Stimulated activated CD4-positive, alpha-beta T cell treated with anti-CD3 and anti-CD28 coated beads, TNF-alpha, amount 100 ng/mL, for 48 hours (primary cell): ENCODE results near the gene OSTC.

Experiments used
- DNase-seq, 3 donors: peaks; one replicate each; pipeline ENCODE4 v3.0.0-alpha.2; 2020; ENCODE audit warnings: low read depth in 3 of 3

Gene OSTC

GRCh38 chr4:108714880-108715279 lies 64.5 kb downstream of the OSTC start:
- DNase-seq = no peak

DNA sequence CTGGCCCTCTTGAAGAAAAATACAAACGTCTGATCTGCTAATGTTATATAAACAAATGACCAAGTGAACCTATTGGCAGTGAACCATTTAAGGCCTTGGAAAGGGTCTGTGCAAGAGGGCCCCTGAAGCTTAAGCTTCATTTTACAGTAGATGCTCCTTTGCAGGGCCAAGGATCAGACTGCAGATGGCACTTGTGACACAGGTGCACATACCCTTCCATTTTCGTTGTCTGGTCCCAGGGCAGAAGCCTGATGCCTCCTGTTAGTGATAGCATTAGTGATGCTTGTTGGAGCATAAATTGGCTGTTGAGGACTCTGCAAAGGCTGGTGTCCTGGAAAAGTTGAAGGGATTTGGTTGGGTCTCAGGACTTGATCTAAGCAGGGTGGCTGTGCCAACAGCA lies 65.9 kb downstream of the OSTC start:
- DNase-seq = no peak

DNA sequence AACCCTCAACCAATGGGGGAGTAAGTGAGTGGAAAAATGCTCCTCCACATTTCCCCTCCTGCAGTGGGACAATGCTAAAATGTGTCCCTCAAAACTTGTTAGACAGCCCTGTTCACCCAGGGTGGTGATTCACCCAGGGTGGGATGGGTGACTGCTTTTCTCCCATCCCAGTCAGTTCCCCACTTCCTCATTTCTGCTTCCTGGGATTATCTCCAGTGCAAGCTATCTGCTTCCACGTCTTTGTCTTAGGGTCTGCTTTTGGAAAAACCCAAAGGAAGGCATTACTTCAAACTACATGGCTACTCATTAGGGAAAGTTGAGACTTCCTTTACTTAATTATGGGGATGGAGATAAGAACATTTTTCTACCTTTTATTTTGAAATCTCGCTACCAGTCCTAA lies 67.0 kb downstream of the OSTC start:
- no peak for DNase-seq
